HG02981 (cell line): ENCODE measurements around the gene TBC1D4.

ENCODE experiments used
- ATAC-seq: cut with Tn5 transposase; IDR thresholded peaks from one replicate; pipeline ENCODE4 v1.9.1; 2021; ENCODE audit warnings: mild to moderate bottlenecking, moderate library complexity; ENCODE audit not compliant: unreplicated experiment

Gene TBC1D4

GRCh38 chr13:75395066-75395465 lies 86.9 kb downstream of the TBC1D4 start:
- peak; percentile 70 for ATAC-seq

GRCh38 chr13:75393839-75394520 lies 88.0 kb downstream of the TBC1D4 start:
- ATAC-seq = no peak

DNA sequence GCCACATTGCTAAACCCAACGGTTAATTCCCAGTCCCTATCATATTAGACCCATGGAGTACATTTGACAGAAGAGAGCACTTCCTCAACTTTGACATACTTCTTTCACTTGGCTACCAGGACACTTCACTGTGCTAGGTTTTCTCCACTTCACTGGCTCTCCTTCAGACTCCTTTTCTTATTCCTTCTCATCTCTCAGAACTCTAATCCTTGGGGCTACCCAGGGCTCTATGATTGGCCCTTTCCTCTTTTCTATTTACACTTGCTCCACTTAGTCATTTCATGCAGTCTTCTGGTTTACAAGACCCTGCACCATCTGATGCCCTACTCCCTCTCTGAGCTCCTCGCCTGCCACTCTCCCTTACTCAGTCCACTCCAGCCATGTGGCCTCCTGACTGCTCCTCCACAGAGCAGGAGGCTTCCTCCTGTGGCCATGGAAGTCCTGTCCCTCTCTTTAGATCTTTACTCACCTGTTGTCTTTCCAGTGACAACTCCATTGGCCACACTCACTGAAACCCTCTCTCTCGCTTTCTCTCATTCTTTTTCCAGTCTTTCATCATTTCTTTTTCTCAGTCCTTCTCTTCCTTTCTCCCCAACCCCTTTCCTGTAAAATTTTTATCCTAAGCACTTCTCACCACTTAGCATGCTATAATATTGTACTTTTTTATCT lies 90.4 kb downstream of the TBC1D4 start:
- ATAC-seq = no peak

GRCh38 chr13:75390229-75390628 lies 91.7 kb downstream of the TBC1D4 start:
- no peak for ATAC-seq

DNA sequence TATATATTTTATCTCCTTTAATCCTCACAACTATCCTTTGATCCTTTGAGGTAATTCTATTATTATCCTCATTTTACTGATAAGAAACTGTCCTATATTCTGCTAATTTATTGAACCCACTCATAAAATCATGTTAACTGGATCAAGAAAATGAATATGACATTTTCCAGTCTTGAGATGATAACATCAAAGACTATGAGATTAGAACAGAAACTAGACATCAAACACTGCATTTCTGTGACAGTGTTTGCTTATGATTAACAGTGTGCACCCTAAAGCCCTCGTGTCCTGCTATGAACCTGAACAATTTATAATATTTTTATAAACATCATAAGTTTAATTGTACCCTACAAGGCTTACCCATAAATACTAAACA lies 96.3 kb downstream of the TBC1D4 start:
- no peak for ATAC-seq

- ATAC-seq = no peak
These were observed 96.9 kb downstream of the TBC1D4 start for GRCh38 chr13:75384879-75385707.

DNA sequence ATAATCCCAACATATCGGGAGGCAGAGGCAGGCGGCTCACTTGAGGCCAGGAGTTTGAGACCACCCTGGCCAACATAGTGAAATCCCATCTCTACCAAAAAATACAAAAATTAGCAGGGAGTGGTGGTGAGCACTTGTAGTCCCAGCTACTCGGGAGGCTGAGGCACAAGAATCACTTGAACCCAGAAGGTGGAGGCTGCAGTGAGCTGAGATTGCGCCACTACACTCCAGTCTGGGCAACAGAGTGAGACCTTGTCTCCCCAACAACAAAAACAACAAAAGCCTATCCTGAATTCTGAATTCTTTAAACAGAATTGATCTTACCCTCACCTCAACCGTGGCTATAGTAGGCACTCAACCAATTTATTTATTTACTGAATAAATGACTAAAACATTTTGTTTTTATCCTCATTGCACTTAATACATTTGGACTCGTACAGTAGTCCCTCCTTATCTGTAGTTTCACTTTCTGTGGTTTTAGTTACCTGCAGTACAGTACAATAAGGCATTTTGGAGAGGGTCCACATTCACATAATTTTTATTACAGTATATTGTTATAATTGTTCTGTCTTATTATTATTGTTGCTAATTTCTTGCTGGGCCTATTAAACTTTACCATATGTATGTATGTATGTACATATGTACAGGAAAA lies 98.8 kb downstream of the TBC1D4 start:
- no peak for ATAC-seq

DNA sequence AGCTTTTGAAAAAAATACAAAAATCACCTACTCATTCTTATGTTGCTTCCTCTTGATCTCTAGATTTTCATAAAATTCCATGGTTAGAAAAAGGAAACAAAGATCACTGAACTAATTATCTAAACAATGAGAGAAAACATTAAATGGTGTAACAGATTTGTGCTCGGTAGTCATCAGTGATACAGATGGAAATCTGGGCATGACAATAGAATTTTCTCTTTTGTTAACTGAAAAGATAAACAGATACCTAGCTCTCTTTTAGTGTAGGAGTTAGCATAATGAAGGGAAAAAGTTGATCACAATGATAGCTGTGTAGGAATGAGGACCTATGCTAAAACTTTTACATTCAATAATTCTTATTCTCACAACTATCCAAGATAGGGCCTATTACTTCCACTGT lies 103.7 kb downstream of the TBC1D4 start:
- ATAC-seq = no peak

- ATAC-seq = no peak
These were observed 105.1 kb downstream of the TBC1D4 start for GRCh38 chr13:75376792-75377402.

GRCh38 chr13:75375329-75375728 lies 106.6 kb downstream of the TBC1D4 start:
- ATAC-seq = no peak

- ATAC-seq = no peak
These were observed 108.0 kb downstream of the TBC1D4 start for GRCh38 chr13:75373988-75374387.

DNA sequence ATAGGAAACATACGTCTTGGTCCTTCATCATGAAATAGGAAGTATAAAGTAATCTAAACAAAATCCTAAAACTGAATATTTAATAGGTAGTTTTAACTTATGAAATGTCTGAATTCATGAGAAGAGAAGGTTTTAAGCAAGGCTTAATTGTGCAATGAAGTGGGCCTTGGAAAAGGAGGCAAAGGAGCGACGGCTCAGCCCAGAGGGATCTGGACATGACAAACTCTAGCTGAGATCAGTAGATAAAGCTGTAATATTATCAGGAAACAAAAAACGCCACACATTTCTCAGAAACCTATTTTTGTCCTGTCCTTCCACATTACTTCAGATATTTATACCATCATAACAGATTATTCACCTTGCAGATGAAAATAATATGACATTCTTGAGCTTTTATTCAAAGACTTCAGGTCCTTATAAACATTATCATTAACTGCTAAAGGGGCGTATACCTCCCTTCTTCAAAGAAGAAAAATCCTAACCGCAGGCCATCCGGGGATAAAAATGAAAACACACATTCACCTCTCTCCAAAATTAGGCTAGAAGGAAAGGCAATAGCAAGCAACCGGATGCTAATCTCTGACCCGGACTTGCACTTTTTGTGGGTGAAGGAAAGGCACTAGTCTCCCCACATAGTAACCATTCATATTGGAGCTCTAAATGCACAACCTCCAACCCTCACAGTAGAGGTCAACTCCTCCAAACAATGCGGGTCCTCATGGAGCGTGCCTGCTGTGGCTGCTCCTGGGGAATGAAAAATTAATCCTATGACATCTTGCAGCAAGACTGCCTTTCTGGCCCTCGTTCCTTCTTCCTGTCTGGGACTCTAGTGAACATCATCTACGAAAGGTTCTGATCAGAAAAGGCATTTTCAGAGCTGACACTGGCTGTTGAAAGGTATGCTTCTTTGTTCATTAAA lies 108.8 kb downstream of the TBC1D4 start:
- ATAC-seq = no peak

- ATAC-seq = peak; percentile 64
These were observed 109.5 kb downstream of the TBC1D4 start for GRCh38 chr13:75372517-75372916.

- ATAC-seq = no peak
These were observed 110.8 kb downstream of the TBC1D4 start for GRCh38 chr13:75371203-75371602.

DNA sequence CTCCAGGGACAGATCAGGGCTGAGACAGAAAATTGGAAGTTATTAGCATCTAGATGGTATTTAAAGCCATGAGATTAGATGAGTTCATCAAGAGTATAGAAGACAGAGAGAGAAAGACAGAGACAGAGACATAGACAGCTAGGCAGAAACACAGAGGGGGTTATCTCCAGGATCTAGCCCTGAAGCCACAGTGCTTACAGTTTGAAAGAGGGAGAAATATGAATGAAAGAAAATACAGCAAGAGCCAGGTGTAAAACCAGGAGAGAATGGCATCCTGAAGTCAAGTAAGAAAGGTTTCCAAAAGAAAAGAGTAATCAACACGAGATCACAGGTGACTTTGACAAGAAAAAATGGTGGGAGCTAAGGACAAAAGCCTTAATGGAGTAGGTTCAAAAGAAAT lies 111.2 kb downstream of the TBC1D4 start:
- no peak for ATAC-seq

DNA sequence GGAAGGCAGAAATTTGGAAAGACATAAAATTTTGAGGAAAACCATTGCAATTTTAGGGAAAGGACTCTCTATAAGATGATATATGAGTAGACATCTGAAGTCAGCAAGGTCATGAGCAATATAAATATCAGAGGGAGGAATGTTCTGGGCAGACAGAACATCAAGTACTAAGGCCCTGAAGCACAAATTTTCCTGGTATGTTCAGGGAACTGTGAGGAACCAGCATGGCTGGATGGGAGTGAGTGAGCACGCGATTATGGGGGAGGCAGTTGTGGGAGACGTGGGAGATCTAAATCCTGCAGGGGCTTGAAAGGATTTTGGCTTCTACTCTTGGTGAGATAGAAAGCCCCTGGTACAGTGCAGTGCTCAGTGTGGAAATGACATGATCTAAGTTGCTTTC lies 112.0 kb downstream of the TBC1D4 start:
- ATAC-seq = no peak

GRCh38 chr13:75368167-75368566 lies 113.8 kb downstream of the TBC1D4 start:
- ATAC-seq = no peak

- no peak for ATAC-seq
These were observed 115.3 kb downstream of the TBC1D4 start for GRCh38 chr13:75366380-75367280.

DNA sequence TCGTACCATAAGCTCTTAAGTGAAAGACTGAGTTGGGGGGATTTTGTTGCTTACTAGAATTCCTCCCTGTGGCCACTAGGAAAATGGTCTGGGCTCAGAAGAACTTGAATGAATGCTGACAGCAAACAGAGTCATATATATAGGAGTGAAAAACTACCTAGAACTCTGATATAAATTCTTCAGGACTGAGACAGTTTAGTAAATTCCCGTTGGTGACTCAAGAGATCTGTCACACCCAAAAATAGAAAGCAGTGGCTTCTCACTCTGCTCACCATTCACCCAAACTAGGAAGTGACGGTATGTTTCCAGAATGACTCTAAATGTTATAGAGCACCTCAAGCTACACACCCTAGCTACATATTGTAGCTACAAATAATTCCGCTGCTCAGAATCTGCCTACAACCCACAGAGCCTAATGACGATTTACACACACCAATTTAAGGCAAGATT lies 116.2 kb downstream of the TBC1D4 start:
- ATAC-seq = peak; percentile 92
